Inflammatory macrophage treated with lipopolysaccharide for 4 hours (primary cell): ENCODE results near the gene R3HCC1L.
A peak's percentile ranks its signal among the peaks of the same experiment; 100 is the strongest.
"Not testable (repeated sequence)": the region's sequence is repeated elsewhere in the genome, so short reads cannot be mapped to it uniquely, and the experiment has no call there.

ENCODE experiments used
- DNase-seq: peaks from one replicate; pipeline ENCODE4 v3.0.0-alpha.2; 2020

R3HCC1L gene

DNA sequence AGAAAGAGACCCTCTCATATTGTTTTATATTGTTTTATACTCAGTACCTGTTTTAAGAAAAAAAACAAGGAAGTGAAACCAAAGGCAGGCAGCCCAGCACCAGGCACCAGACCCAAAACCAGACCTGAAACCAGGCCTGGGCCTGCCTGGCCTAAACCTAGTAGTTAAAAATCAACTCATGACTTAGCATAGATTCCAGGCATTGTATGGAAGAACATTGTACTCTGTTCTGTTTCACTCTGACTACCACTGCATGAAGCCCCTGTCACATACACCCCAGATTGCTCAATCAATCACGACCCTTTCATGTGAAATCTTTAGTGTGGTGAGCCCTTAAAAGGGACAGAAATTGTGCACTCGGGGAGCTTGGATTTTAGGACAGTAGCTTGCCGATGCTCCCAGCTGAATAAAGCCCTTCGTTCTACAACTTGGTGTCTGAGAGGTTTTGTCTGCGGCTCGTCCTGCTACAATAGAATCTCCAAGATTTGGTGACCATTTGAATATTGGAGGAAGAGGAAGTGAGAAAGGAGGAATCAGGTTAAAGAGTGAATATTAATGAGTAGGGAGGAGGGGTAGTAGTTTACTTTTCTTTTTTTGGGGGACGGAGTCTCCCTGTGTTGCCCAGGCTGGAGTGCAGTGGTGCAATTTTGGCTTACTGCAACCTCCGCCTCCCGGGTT lies 1.2 kb upstream of the R3HCC1L start:
- not testable (repeated sequence) for DNase-seq

DNA sequence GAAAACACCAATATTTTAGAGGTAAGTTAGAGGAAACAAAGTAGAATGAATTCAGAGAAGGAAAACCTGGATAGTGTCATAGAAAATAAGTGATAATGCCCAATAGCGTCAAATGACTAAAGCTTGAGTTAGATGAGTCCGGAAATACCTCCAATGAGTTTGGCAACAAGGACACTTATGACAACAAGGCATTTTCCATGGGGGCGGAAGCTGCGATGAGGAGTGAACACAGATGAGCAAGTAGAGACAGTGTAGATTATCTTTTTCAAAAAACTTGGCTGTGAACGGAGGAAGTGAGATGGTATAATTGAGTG lies 383 bp upstream of the R3HCC1L start:
- DNase-seq, result no peak

DNA sequence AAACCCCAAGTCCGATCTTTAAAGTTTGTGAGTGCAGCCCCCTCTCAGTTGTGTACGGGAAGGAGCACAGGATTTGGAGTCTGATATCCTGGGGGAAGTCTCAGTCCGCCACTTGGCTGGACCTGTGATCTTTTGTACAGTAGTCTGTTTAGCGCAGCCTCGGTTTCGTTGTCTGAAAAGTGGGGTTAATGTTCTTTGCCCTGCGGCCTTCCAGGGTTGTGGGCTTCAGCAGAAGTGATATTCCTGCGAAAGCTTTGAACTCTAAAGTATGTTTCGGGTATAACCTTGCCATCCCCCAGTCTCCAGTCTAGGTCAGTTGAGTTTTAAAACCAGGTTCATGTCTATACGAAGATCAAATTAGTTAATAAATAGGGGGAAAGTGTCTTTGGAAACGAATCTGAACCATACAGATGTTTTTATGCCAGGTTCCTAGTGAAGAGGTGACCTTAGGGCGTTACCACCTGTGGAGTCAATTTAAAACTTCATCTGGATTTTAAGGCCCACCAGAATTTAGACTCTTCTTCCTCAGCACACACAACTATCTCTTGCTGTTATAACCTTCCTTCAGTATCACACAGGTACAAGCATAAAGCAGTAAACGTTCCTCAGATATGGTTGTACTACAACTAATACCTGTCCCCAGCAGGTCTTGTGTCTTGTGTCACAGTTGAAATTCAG lies 904 bp downstream of the R3HCC1L start:
- DNase-seq, result no peak

- DNase-seq, result not testable (repeated sequence)
These were observed 2.3 kb downstream of the R3HCC1L start for GRCh38 chr10:98136775-98137174.

DNA sequence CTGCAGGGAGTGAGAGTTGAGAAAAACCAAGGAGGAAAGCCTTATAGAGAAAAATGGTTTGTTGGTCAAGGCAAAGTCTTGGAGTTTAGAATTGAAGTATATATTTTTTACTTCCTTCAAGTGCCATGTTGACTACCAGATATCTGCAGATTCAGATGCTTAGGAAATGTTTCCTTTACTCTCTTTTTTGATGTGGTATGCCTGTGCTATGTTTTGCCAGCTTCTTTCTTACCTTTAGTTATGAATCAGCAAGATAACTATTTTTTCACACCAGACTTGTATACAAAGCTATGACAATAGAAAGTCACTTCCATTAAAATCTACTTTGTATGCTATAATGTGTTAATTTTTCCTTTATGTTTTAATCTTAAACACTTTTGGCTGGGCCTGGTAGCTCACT lies 3.6 kb downstream of the R3HCC1L start:
- no peak for DNase-seq

GRCh38 chr10:98139431-98139830 lies 5.0 kb downstream of the R3HCC1L start:
- no peak for DNase-seq

DNA sequence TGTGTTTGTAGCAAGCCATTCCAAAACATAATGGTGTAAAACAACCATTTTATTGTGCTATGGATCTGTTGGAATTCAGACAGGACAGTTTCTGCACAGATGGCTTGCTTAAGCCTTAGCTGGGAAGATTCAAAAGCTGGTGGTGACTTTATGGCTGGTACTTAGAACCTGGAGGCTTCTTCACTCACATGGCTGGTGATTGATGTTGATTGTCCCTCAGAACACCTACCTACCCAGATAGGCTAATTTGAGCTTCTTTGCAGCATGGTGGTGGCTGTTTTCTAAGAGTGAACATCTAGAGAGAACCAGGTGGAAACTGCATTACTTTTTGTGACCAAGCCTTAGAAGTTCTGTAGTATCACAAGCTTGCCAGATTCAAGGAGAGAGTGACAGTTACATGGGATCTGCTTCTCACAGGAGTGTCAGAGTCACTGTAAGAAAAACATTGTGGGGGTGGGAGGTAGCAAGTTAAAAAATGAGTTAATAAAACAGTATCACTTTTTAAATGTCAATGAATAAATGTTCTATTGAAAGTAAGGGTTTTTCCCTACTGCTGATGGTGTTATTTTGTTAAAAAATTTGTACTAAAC lies 7.1 kb downstream of the R3HCC1L start:
- no peak for DNase-seq

DNA sequence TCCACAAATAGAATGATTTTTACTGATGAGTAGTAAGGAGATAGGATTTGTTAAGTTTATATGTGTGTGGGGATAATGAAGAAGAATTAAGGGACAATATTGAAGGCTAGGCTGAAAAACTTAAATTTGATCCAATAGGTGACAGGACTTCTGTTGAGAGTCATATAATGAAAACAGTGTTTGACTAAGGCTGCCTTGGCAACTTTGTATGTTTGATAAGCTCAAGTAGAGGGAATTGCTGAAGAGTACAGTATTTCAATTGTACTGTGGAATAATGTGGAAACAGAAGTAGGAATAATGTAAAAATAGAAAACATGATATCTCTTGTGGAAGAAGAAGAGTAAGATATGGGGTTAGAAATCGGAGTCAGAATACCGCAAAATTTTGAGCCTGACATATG lies 10.5 kb downstream of the R3HCC1L start:
- no peak for DNase-seq

GRCh38 chr10:98149858-98150257 lies 15.4 kb downstream of the R3HCC1L start:
- DNase-seq, result no peak

DNA sequence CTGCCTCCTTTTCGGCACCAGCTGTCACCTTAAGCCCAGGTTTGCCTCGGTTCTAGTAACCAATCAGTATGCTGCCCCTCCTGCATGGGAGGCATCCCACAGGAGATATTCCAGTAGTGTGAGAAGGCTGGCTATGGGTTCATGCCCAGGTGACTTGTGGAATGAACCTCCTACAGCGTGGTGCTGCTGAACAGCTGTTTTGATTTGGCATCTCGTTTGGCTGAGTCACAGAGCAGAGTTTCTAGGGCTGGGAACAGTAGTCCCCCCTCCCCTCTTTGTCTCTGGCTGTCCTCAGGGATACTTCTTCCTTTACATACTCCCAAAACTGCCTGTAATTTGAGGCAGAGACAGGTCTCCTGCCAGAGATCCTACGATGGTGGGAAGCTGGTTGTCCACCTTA lies 16.1 kb downstream of the R3HCC1L start:
- DNase-seq, result no peak

DNA sequence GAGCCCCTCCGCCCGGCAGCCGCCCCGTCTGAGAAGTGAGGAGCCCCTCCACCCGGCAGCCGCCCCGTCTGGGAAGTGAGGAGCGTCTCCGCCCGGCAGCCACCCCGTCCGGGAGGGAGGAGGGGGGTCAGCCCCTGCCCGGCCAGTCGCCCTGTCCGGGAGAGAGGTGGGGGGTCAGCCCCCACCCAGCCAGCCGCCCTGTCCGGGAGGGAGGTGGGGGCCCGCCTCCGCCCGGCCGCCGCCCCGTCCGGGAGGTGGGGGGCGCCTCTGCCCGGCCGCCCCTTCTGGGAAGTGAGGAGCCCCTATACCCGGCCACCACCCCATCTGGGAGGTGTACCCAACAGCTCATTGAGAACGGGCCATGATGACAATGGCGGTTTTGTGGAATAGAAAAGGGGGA lies 18.3 kb downstream of the R3HCC1L start:
- DNase-seq, result not testable (repeated sequence)

GRCh38 chr10:98153213-98153958 lies 18.9 kb downstream of the R3HCC1L start:
- DNase-seq, result not testable (repeated sequence)

DNA sequence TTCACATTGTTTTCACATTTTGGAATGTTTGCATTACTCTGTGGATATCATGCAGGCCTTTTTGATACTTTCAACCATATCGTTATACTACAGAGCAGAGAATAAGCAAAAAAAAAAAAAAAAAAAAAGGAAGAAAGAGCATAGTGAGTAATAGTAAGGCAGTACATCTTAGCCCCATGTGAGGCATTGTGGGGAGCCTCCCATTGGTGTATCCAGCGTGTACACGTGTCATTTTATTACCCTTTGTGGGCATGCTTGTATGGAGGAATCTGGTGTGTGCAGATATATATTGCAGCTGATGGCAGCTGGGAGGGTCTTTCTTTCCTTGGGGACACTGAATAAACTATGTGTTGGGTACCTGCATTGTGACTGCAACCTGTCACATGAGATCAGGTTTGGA lies 19.6 kb downstream of the R3HCC1L start:
- DNase-seq, result peak; percentile 51

DNA sequence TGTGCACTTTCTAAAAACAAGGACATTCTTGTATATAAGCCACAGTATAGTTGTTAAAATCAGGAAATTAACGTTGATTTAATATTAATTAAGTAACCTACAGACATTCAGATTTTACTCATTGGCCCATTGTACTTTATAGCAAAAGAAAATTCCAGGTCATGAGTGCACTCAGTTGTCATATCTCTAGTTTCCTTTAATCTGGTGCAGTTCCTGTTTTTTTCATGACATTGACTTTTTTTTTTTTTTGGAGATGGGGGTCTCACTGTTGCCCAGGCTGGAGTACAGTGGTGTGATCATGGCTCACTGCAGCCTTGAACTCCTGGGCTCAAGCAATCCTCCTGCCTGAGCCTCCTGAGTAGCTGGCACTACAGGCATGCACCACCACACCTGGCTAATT lies 24.1 kb downstream of the R3HCC1L start:
- no peak for DNase-seq

- no peak for DNase-seq
These were observed 29.5 kb downstream of the R3HCC1L start for GRCh38 chr10:98163941-98164340.

GRCh38 chr10:98167191-98167590 lies 32.7 kb downstream of the R3HCC1L start:
- DNase-seq, result no peak

DNA sequence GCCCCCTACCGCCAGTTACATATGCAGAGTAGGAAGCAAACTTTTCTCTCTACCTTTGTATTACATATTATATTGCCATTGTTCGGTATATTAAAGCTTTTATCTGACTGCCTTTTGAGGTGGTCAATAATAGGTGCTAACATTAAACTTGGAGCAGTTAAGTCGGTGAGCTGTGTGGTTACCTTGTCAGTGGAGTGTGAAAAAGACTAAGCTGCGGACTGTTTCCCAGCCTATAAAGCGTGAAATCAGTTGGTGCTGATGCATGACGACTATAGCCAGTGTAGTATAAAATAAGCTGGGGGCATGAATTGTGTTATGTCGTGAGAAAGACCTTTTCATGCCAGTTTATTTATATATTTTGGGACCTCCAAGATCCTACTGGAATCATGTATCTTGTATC lies 33.7 kb downstream of the R3HCC1L start:
- no peak for DNase-seq

DNA sequence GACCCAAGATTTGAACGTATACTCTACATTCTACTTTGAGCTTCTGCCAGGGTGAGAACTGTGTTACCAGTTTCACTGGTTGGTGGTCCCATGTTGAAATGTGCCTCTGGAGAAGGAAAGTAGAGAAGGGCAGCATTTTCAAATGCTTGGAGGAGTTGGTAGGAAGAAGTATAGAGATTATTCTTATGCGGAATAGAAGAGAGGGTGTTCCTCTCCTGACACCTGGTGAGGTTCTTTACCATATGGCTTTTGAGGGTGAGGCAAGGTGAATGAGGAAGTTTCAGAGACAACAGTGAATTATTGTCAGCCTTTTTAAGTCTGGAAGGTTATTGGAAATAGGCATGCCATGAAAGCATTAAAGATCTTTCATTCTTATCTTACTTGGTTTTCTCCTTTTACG lies 34.3 kb downstream of the R3HCC1L start:
- no peak for DNase-seq

- DNase-seq, result no peak
These were observed 34.9 kb downstream of the R3HCC1L start for GRCh38 chr10:98169379-98169778.

GRCh38 chr10:98170249-98171117 lies 36.0 kb downstream of the R3HCC1L start:
- DNase-seq, result peak; percentile 28

DNA sequence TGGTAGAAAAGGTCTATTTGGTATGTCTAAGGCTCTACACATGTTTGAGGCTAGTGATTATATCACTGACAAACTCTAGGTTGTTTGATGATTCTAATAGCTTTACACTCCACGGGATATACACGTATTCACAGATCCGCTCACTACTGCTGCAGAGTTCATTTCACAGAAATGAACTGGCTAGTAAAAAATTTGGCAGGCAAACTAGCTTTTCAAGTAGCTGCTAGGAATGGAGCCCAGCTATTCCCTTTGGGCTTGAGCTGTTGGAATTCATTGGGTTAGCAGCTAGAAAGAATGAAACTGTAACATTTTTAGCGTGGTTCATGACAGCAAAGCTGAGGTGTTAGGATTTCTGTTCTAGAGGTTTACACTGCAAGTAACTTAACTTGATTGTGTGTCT lies 37.6 kb downstream of the R3HCC1L start:
- DNase-seq, result no peak

DNA sequence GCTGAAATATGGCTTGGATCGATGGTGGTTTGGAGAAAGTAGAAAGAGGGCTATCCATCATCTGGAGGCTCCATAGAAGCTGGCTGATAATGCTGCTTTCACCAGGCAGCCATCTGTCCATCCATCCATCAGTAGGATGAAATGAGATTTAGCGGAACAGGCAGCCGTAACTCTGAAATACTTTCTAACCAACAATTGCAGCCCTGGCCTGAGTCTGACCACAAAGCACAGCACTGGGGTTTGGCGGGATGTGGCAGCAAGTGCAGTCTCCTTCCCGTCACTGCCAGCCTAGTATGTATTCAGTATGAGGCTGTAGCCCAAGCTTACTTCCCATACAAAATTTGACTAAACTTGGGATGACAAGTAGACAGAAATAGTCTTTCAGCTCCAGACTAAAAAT lies 38.0 kb downstream of the R3HCC1L start:
- DNase-seq, result no peak

DNA sequence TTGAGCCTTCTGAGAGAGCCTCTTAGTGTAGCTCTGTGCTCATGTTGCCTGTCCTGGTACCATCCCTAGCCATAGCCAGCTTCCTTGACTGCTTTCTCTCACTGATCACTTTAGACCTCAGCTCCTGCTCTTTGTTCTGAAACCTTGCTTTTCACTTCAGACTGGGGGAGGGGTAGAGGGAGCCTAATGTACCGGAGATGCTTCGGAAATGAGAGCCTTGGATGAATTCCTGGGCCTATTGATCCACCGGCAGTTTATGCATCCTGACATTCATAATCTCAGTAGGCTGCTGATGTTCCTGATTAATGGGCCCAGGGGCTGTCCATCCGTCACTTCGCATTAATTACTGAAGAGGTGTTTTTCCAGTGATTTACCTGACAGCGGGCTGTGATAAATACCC lies 38.8 kb downstream of the R3HCC1L start:
- DNase-seq, result no peak
